ENCODE measurements around the gene ZNF490. TPM values are rescaled to one million over a fixed set of nuclear protein-coding genes. Genes with fewer than 3 reads are reported as not detected.

The ZNF490 gene
- 19.8 and 20.0 TPM in 2 replicates for total RNA-seq (2013; cell fraction: nucleolus; rRNA removed)
- 7.7 and 7.9 TPM in 2 replicates for total RNA-seq (2014; rRNA removed)
- 7.2 TPM in 2 replicates for total RNA-seq (2014; rRNA removed; fragmentation: Illumina TruSeq; extraction: Trizol)
- 8.4 TPM in 2 replicates for total RNA-seq (2021)
- polyA plus RNA-seq (2011; ENCODE audit: low read depth): 1.5 TPM
- 7.0 and 7.2 TPM in 2 replicates for polyA plus RNA-seq (2011; rRNA removed)
- polyA plus RNA-seq (2011; cell fraction: cytosol; rRNA removed): 3.7 and 6.0 TPM in 2 replicates
- 2.8 and 4.3 TPM in 2 replicates for polyA plus RNA-seq (2011; cell fraction: nucleus; rRNA removed)
- 3.1 and 3.5 TPM in 2 replicates for polyA plus RNA-seq (2012)
- polyA plus RNA-seq (2014; fragmentation: Illumina TruSeq; extraction: Trizol): 3.2 and 5.0 TPM in 2 replicates
- 1 to 10 TPM in 1 of 2 experiments, under 1 TPM in 1; 0.57 to 1.4 TPM for polyA plus RNA-seq (2014; fragmentation: Nextera tagmentation; extraction: Ambion mirVana)
- polyA plus RNA-seq (2014; rRNA removed): 2.6 and 3.2 TPM in 2 replicates
- polyA plus RNA-seq (2016; fragmentation: Nextera tagmentation; extraction: Ambion mirVana): 1 to 10 TPM; 2.7 to 2.8 TPM
- polyA minus RNA-seq (2011; rRNA and poly(A)+ RNA removed): 14.4 and 15.1 TPM in 2 replicates
- 3.3 and 7.4 TPM in 2 replicates for polyA minus RNA-seq (2011; cell fraction: cytosol; rRNA and poly(A)+ RNA removed)
- 18.5 and 38.8 TPM in 2 replicates for polyA minus RNA-seq (2011; cell fraction: nucleus; rRNA and poly(A)+ RNA removed)
- percentile 70 among the genes with signal in this experiment for Bru-seq, nascent RNA
- percentile 67 among the genes with signal in this experiment for BruChase-seq, experiment 1, labeled RNA remaining after a 6-hour chase
- percentile 69 among the genes with signal in this experiment for BruChase-seq, experiment 2, labeled RNA remaining after a 2-hour chase
- long read RNA-seq, experiment 1, full-length matches to known transcripts: 1 of 1 reads
- long read RNA-seq, experiment 1, partial matches to known transcripts: 0 of 1 reads
- long read RNA-seq, experiment 1, other reads (novel, unspliced or antisense): 0 of 1 reads
- long read RNA-seq, experiment 2, full-length matches to known transcripts: 2 of 27 reads
- long read RNA-seq, experiment 2, partial matches to known transcripts: 1 of 27 reads
- long read RNA-seq, experiment 2, other reads (novel, unspliced or antisense): 24 of 27 reads

DNA sequence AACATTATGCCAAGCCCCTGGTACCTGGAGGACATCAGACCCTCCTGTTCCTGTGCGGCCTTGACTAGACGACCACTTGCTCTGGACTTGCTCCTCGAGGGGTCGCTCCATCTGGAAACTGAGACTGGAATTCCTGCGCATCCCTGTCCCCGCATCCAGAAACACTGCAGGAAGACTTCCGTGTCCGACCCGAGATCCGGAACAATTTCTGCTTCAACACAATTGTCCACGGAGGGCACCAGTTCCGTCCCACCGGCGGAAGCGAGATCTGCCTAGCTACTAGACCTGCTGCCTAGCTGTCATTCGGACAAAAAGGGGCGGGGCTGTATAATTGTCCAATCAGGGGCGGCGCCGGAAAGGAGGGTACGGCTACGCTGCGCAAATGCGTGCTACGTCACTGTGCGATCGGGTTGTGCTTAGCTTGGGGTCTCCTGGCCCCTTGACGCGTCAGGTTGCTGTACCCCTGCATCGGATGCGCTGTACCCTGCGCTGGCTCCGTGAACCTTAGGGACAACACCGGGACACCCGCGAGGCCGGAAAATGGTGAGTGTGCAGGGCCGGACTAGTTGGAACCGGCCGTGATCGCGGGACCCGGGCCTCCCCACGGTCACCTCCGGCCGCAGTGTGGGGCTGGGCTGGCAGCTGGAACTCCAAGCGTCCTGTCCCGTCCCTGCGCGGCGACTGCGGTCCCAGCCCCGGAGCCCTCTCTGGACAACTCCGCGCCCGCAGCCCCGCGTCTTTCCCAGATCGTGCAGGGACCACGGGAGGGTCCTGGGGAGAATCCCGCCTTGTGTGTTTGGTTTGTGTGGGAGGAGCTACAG is at the start of gene ZNF490, which contains the start of gene ZNF791:
Gene ZNF490 (minus strand): TSS at position 274 of the 821 bp plus-strand sequence. CDS start 133 bp downstream, at position 141.
Gene ZNF791 (plus strand): TSS at position 381 of the 821 bp plus-strand sequence. CDS start 160 bp downstream, at position 541.
- no peaks in the 10 kb centered on the region for H4K20me1 ChIP-seq (ENCODE audit: control insufficient read depth, insufficient read depth)
- 1% methylated on average over 61 of the region's 61 CpGs for WGBS (ENCODE audit: insufficient coverage, insufficient replicate concordance, low lambda C conversion rate, missing lambda C conversion rate)
- ChIA-PET CTCF (interaction anchor here (0.6 to 1.6 kb wide), 7 partner anchors 11 to 103 kb away, joined by 3 to 10 read pairs (median 4); a partner anchor contains a TSS), SMC1A (ENCODE audit: uncharacterized antibody, unreplicated experiment) (interaction anchor here (0.6 to 1.9 kb wide), 6 partner anchors 9 to 93 kb away, joined by 3 to 8 read pairs (median 4); partner anchors contain the start of genes MAN2B1 and WDR83), RAD21 (ENCODE audit: unreplicated experiment) (interaction anchor here (0.9 to 1.5 kb wide), 4 partner anchors 56 to 170 kb away, joined by 3 to 5 read pairs (median 4); partner anchors contain the start of genes MAN2B1, WDR83 and ZNF443), POLR2A (interaction anchor here (0.6 to 1.5 kb wide), 11 partner anchors 13 to 353 kb away, joined by 3 to 7 read pairs (median 3); partner anchors contain the start of genes DHPS, MAN2B1, WDR83 and ZNF563)
- H3K36me3 ChIP-seq (ENCODE audit: control insufficient read depth in 2 of 2, insufficient read depth in 2 of 2, low read length in 1 of 2): peaks cover 3 to 7% of the 10 kb centered on the region in 2 experiments; a peak in 2 of 4 replicates
- peak within 1 kb of the TSS; percentile 56 for H3K4me2 ChIP-seq (ENCODE audit: control insufficient read depth, insufficient read depth)
- H3K9me3 ChIP-seq (replicated peaks; ENCODE audit: control insufficient read depth, insufficient read depth, low read length): no peaks in the 10 kb centered on the region
- H3K4me3 ChIP-seq: peak within 1 kb of the TSS; percentile 96
- 0 out of 2 replicates have a peak, but pooled peaks cover 7% of the 10 kb centered on the region for H3K4me1 ChIP-seq (ENCODE audit: control insufficient read depth, insufficient read depth, low read length)
- intact Hi-C loops (cut with micrococcal nuclease; ENCODE audit: unreplicated experiment) (loop anchor here (5.0 kb wide), 1 partner anchor 172 kb away; no protein-coding TSS in a partner anchor), in situ Hi-C loops (cut with MboI) (no loop called here)
- peak within 1 kb of the TSS; percentile 95 for H3K27ac ChIP-seq (ENCODE audit: control insufficient read depth, insufficient read depth)
- peak; percentile 83 for ATAC-seq
- peak within 1 kb of the TSS; percentile 87 for H2AFZ ChIP-seq (ENCODE audit: control insufficient read depth, low read depth, low read length)
- peak within 1 kb of the TSS; percentile 91 for H3K9ac ChIP-seq (ENCODE audit: control insufficient read depth, insufficient read depth, low read length)
- no peaks in the 10 kb centered on the region for H3K27me3 ChIP-seq (replicated peaks in 1 of 2; ENCODE audit: control insufficient read depth in 2 of 2, insufficient read depth in 2 of 2, low read length in 1 of 2)
- TSS peak; percentile 82 for BruUV-seq (replicated peaks)
- FAIRE-seq: peak; percentile 95
- H3K79me2 ChIP-seq (ENCODE audit: control insufficient read depth, insufficient read depth, low read length): peaks cover 50% of the 10 kb centered on the region
- DNase-seq (ENCODE audit: low read depth, low spot score): peak; percentile 89
- TF ChIP-seq EGR1 (IDR thresholded peaks at IDR 0.05; ENCODE audit: borderline replicate concordance in 1 of 2, low read depth in 2 of 2, low read length in 2 of 2): peak in 1 of 2 experiments; percentile 92; a peak in 1 of 3 replicates
- TF ChIP-seq FOXM1 (IDR thresholded peaks at IDR 0.05; ENCODE audit: low read depth, low read length): no peak
- no peak for TF ChIP-seq RELA (IDR thresholded peaks at IDR 0.05; ENCODE audit: borderline replicate concordance, partially characterized antibody)
- TF ChIP-seq, protein P1, sequence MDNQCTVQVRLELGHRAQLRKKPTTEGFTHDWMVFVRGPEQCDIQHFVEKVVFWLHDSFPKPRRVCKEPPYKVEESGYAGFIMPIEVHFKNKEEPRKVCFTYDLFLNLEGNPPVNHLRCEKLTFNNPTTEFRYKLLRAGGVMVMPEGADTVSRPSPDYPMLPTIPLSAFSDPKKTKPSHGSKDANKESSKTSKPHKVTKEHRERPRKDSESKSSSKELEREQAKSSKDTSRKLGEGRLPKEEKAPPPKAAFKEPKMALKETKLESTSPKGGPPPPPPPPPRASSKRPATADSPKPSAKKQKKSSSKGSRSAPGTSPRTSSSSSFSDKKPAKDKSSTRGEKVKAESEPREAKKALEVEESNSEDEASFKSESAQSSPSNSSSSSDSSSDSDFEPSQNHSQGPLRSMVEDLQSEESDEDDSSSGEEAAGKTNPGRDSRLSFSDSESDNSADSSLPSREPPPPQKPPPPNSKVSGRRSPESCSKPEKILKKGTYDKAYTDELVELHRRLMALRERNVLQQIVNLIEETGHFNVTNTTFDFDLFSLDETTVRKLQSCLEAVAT (IDR thresholded peaks at IDR 0.05): no peak
- peak; percentile 39; the same call in 1 of the 2 replicates for TF ChIP-seq SPI1 (IDR thresholded peaks at IDR 0.05; ENCODE audit: borderline replicate concordance, insufficient read depth, low read depth, low read length)
- TF ChIP-seq, protein P2, sequence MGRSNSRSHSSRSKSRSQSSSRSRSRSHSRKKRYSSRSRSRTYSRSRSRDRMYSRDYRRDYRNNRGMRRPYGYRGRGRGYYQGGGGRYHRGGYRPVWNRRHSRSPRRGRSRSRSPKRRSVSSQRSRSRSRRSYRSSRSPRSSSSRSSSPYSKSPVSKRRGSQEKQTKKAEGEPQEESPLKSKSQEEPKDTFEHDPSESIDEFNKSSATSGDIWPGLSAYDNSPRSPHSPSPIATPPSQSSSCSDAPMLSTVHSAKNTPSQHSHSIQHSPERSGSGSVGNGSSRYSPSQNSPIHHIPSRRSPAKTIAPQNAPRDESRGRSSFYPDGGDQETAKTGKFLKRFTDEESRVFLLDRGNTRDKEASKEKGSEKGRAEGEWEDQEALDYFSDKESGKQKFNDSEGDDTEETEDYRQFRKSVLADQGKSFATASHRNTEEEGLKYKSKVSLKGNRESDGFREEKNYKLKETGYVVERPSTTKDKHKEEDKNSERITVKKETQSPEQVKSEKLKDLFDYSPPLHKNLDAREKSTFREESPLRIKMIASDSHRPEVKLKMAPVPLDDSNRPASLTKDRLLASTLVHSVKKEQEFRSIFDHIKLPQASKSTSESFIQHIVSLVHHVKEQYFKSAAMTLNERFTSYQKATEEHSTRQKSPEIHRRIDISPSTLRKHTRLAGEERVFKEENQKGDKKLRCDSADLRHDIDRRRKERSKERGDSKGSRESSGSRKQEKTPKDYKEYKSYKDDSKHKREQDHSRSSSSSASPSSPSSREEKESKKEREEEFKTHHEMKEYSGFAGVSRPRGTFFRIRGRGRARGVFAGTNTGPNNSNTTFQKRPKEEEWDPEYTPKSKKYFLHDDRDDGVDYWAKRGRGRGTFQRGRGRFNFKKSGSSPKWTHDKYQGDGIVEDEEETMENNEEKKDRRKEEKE (IDR thresholded peaks at IDR 0.05): no peak
- no peak for TF ChIP-seq NFYA (IDR thresholded peaks at IDR 0.05; ENCODE audit: borderline replicate concordance, low read depth, low read length)
- TF ChIP-seq, protein P3, sequence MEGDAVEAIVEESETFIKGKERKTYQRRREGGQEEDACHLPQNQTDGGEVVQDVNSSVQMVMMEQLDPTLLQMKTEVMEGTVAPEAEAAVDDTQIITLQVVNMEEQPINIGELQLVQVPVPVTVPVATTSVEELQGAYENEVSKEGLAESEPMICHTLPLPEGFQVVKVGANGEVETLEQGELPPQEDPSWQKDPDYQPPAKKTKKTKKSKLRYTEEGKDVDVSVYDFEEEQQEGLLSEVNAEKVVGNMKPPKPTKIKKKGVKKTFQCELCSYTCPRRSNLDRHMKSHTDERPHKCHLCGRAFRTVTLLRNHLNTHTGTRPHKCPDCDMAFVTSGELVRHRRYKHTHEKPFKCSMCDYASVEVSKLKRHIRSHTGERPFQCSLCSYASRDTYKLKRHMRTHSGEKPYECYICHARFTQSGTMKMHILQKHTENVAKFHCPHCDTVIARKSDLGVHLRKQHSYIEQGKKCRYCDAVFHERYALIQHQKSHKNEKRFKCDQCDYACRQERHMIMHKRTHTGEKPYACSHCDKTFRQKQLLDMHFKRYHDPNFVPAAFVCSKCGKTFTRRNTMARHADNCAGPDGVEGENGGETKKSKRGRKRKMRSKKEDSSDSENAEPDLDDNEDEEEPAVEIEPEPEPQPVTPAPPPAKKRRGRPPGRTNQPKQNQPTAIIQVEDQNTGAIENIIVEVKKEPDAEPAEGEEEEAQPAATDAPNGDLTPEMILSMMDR (IDR thresholded peaks at IDR 0.05 in 2 of 3, conservative IDR thresholded peaks at IDR 0.05 in 1 of 3; ENCODE audit: control insufficient read depth in 2 of 3, extremely low read depth in 1 of 3, insufficient read depth in 1 of 3, low read depth in 3 of 3, low read length in 3 of 3): no peak

Measured in GM12878 (cell line).